NCI-H1417 treated with DMSO at 0.1 percent for 48 hours (cell line): ENCODE measurements around the gene PAN2.
"Not testable (repeated sequence)": the region's sequence is repeated elsewhere in the genome, so short reads cannot be mapped to it uniquely, and the experiment has no call there.

Experiments
- DNase-seq: peaks from one replicate; lab custom pipeline; 2025; lab: John Stamatoyannopoulos, UW

PAN2 gene, protein sequence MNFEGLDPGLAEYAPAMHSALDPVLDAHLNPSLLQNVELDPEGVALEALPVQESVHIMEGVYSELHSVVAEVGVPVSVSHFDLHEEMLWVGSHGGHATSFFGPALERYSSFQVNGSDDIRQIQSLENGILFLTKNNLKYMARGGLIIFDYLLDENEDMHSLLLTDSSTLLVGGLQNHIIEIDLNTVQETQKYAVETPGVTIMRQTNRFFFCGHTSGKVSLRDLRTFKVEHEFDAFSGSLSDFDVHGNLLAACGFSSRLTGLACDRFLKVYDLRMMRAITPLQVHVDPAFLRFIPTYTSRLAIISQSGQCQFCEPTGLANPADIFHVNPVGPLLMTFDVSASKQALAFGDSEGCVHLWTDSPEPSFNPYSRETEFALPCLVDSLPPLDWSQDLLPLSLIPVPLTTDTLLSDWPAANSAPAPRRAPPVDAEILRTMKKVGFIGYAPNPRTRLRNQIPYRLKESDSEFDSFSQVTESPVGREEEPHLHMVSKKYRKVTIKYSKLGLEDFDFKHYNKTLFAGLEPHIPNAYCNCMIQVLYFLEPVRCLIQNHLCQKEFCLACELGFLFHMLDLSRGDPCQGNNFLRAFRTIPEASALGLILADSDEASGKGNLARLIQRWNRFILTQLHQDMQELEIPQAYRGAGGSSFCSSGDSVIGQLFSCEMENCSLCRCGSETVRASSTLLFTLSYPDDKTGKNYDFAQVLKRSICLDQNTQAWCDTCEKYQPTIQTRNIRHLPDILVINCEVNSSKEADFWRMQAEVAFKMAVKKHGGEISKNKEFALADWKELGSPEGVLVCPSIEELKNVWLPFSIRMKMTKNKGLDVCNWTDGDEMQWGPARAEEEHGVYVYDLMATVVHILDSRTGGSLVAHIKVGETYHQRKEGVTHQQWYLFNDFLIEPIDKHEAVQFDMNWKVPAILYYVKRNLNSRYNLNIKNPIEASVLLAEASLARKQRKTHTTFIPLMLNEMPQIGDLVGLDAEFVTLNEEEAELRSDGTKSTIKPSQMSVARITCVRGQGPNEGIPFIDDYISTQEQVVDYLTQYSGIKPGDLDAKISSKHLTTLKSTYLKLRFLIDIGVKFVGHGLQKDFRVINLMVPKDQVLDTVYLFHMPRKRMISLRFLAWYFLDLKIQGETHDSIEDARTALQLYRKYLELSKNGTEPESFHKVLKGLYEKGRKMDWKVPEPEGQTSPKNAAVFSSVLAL

DNA sequence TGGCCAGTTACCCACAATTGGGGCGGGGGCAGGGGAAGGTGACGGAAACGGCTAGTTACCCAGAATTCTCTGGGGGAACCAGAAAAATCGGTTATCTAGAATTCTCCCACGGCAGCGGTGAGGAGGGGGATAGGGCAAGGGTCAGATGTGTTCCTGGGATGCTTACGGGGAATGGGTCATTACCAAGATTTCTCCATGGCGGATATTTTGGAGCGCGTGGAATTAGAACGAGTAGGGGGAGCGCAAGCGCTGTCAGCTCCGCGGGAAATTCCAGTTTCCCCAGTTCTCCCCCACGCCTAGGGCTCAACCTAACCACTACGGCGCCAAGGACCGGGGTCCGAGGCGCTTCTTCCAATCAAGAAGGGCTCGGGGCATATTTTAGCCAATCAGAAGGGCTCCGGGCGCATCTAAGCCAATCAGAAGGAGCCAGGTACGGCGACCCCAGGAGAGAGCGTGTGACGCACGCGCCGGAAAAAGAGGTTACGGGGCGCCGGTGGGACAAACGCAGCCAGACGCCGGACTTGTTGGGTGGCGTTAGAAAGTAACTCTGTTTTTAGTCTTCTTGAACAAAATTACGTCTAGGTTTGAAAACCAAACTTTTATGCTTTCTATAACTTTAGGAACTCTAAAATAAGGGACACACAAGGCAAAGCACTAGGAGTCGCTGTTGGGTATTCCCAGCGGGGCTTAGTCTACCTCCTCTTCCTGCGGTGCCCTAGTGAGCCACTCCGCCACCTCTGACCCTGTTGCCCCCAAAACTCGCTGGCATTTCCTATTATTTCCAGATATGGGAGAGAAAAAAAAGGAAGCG is at the start of gene PAN2:
Gene PAN2, minus strand, starts transcription at position 322 of the 811 bp plus-strand sequence. CDS start 906 bp downstream, outside the sequence.
- peak; percentile 92 for DNase-seq

DNA sequence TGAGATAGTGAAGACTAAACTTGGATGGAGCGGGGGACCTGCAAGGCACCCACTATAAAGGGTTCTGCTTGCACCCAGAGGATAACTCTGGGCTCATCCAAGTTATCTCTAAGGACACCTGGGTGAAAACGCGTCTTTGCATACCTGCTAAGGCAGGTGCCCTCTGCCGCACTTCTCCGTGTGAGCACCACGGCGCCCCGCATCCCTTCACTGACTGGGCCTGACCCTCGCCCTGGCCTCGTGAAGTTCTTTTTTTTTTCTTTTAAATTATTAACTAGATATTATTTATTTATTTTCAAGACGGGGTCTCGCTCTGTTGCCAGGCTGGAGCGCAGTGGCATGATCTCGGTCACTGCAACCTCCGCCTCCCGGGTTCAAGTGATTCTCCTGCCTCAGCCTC is 48.8 kb upstream of the PAN2 start:
- DNase-seq, result no peak

DNA sequence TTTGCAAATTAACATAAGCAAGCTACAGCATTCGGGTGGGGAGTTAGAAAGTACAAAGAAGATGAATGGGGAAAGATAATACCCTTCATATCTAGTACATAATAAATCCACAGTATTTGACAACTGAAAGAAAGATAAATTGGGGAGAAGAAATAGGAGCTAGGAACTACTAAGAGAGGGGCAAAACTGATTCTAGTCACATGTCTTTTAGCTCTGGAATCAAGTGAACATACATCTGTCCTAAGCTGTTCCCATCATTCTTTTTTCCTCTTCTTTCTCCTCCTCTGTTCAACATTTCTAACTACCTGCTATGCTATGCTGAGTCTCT is 44.2 kb upstream of the PAN2 start:
- no peak for DNase-seq

DNA sequence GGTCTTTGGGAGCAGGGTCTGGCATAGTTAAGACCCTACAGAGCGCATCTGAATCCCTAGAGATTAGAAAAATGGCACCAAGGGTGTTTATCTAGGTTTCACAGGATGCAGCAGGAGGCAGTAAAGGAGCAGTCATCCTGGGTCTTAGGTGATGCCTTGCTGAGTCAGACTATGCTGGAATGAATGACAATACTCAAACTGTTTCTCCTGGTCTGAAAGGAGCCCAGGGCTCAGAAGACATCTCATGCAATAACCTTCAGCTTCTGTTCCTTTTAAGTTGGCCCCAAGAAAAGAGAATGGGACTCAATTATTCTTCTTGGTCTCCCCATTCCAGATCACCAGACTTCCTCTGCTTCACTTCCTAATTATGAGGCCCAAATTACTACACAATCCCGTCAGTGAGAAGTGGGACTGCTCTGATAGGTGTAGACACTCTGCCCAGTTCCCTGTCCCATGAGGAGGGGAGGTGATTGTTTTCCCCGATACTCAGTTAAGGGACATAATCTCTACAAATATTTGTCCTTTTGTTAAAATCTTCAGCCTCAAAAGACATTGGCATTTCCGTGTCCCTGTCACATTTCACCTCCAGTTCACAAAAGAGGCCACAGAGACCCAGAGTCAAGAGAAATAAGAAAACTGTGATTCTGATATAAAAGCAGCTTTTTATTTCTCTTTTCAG is 43.6 kb upstream of the PAN2 start:
- no peak for DNase-seq

DNA sequence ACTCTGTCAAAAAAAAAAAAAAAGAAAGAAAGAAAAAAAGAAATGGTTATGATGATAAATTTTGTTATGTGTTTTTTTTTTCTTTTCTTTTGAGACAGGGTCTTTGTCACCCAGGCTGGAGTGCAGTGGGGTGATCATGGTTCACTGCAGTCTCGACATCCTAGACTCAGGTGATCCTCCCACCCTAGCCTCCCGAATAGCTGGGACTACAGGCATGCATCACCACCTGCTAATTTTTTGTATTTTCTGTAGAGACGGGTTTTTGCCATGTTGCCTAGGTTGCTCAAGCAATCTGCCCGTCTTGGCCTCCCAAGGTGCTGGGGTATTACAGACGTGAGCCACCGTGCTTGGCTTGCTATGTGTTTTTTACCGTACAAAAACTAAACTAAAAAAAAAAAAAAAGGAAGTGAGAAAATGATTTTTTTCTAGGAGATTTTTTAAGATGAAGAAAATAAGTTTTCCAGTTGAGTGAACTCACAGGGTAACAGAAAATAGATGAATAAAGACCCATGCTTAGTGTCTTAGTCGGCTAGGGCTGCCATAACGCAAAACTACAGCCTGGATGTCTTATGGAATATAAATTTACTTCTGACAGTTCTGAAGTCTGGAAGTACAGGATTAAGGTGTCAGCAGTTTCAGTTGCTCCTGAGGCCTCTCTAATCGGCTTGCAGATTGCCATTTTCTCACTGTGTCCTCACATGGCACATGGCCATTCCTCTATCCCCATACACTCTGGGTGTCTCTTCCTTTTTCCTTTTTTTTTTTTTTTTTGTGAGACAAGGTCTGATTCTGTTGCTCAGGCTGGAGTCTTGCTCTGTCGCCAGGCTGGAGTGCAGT is 42.0 kb upstream of the PAN2 start:
- no peak for DNase-seq

DNA sequence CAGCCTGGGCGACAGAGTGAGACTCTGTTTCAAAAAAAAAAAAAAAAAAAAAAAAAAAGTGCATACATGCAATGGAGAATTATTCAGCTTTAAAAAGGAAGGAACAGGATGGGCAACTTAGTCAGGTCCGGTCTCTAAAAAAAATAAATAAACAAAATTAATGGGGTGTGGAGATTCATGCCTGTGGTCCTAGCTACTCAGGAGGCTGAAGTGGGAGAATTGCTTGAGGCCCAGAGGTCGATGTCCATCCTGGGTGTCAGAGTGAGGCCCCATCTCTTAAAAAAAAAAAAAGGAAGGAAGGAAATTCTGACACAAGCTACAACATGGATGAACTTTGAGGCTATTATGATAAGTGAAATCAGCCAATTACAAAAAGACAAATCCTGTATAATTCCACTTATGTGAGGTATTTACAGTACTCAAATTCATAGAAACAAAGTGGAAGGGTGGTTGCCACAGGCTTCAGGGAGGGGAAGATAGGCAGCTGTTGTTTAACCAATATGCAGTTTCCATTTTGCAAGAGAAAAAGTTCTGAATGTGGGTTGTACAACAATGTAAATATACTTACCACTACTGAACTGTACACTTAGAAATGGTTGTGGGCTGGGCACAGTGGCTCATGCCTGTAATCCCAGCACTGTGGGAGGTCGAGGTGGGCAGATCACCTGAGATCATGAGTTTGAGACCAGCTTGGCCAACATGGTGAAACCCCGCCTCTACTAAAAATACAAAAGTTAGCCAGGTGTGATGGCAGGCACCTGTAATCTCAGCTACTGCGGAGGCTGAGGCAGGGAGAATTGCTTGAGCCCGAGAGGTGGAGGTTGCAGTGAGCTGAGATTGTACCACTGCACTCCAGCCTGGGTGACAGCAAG is 41.2 kb upstream of the PAN2 start:
- DNase-seq, result no peak

DNA sequence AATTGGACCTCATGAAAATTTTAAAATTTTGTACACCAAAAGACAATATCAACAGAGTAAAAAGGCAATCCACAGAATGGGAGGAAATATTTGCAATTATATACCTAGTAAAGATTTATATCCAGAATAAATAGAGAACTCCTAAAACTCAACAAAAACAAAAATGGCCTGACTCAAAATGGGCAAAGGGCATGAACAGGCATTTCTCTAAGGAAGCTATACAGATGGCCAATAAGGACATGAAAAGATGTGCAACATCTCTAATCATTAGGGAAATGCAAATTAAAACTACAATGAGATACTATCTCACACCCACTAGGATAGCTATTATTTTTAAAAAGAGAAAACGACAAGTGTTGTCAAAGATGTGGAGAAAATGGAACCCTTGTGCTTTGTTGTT is 39.7 kb upstream of the PAN2 start:
- no peak for DNase-seq

DNA sequence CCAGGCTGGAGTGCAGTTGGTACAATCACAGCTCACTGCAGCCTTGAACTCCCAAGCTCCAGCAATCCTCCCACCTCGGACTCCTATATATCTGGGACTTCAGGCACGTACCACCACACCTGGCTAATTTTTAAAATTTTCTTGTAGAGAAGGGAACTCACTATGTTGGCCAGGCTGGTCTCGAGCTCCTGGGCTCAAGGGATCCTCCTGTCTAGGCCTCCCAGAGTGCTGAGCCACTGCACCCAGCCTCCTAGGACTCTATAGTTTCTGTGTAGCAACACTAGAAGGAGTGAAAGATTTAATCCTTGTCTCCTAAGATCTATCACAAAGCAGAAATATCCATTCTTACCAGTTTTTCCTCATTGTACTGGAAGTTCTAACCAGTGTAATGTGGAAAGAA is 33.1 kb upstream of the PAN2 start:
- no peak for DNase-seq

DNA sequence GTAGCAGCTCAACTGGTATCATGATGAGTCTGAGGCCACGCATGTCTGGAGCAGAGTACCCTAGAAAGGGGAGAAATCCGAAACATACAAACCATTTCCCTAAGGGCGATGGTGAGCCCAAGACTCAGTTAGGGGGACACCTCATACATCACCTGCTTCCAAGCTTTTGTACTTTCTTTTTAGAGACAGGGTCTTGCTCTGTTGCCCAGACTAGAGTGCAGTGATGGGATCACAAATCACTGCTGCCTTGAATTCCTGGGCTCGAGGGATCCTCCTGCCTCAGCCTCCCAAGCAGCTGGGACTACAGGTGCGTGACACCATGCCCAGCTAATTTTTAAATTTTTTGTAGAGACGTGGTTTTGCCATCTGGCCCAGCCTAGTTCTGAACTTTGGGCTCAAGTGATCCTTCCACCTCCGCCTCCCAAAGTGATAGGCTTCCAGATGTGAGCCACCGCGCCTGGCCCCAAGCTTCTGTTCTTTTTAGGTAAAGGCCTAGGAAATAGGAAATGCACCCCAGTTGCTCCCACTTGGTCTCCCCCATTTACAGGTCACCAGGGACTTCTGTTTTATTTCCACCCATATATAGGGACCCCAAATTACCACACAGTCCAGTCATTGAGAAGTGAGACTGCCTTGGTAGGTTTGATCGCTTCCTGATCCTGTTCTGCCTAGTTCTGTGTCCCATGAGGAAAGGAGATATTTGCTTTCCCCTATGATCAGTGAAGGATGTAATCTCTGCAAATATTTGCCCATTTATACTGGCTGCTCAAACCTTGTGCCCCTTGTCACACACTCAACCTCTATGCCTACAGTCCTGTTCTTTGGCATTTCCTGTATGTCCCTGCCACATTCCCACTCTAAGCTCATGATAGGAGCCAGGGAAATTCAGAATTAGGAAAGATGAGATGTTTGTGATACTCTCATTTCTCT is 28.6 kb upstream of the PAN2 start, which contains the start of gene APOF:
Gene APOF, minus strand, starts transcription at position 728 of the 930 bp plus-strand sequence. Its CDS starts 112 bp downstream, at position 616.
- no peak for DNase-seq

DNA sequence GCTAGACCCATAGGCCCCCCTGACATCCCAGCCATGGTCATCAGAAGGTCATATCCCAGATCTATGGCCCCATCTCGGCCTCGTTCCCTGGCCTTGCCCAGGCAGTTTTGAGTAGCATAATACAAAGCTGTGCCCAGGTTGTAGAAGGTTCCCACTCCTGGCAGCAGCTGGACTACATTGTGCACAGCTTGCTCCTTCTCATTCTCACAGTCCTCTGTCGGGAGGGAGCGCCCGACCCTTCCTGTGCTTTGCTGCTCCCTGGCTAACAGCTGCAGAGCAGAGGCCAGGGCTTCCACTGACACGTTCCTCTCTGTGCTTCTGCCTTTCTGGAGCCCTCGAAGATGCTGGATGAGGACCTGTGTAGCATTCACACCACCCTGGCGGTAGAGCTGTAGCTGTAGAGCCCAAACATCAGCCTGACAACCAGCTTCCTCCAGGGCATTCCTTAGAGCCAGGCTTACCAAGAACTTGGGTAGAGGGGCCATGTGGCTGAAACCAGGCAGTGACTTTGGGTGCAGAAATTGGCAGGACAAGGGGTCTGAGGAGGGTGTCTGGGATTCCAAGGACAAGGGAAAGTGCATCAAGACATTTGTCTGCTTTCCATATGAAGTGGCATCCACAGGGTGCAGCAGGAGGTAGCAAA is 27.8 kb upstream of the PAN2 start:
- no peak for DNase-seq

DNA sequence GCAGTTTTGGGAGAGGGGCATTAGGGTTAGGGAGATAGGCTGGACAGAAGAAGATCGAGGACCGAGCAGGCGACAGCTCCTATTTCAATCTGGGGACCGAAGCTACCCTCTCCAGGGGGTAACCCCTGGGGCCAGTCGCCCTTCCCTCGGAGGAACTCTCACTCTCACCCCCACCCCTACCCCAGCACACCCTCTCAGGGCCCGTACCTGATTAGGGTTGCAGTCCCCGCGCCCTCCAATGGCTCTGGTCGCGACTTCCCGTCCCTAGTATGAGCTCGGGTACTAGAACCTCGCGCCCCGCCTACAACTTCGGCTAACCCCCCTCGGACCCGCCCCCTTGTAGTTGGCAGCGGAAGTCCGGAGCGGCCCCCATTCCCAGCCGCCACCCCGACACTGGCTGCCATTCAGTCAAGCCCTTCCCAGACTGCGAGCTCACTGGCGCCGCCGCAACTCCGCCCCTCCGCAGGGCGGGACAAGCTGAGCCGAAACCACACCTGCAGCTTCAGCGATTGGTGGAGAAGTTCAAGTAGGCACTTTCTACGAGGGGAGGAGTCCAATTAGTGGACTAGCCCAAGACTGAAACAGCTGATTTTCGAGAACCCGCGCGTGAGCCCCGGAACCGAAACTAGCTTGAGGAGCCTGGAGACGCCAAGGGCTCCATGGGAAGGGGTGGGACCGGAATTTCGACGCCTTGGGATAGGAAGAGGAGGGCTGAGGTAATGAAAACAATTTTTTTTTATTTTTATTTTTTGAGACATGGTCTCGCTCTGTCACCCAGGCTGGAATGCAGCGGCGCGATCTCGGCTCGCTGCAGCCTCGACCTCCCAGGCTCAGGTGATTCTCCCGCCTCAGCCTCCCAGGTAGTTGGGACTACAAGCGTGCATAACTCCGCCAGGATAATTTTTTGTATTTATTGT is 26.3 kb upstream of the PAN2 start, which contains the start of gene STAT2:
Gene STAT2, minus strand, starts transcription at position 257 of the 917 bp plus-strand sequence. CDS start 3,536 bp downstream, outside the sequence.
- DNase-seq, result peak; percentile 99

DNA sequence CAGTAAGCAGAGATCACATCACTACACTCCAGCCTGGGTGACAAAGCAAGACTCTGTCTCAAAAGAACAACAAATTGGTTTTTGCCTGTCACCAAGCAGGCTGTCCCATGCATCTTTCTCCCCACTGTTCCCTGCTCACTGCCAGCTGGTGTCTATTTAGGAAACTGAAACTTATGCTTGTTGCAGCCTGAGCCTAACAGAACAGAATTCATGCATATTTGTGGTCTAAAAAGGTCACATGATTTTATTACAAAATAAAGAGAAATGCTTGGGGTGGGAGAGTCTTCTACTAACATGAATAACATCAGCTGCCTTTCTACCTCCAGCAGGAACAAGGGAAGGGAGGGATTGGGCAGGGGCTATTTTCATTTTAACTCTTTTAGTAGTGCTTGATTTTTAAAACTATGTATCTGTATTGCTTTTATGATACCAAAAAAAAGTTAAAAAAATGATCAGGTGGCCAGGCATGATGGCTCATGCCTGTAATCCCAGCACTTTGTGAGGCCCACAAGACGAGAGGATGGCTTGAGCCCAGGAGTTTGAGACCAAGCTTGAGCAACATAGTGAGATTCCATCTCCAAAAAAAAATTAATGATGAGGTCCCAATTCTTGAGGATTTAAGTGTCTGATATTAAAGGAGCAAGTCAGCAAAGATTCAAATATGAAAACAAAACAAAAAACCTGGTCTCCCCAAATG is 25.2 kb upstream of the PAN2 start:
- DNase-seq, result no peak

DNA sequence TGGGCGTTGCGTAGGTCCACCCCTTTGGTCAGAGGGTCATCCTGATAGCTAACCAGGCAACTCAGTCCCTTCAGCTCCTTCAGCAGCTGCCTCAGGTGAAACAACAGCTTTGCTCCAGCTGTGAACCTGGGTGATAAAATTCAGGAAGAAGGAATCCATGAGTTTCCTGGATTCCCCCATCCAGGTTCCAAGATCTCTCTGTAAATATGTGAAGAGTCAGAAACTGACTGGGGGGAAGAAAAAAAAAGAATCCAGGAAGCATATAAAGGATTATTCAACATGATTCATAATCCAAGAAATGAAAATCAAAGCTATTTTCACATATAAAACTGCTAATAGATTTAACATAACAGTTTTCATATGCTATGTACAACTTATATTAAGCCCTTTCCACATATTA is 17.5 kb upstream of the PAN2 start:
- no peak for DNase-seq

DNA sequence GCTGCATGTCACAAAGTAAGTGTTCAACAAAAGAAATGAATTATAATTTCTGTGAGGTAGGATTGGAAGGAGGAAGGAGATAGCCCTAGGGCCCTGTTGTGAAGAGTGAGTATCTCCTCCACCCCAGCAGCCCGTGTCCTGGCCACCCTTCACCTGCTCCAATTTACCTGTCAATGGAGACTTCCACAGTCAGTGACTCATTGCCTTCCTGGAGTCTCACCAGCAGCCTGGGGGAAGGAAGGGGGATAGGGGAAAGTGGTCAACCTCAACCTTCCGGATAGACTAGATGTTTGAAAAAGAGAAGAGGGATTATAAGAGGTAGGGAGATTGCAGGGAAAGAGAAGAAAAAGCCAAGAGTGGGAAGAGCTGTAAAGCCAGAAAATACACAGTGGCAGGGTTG is 16.9 kb upstream of the PAN2 start:
- no peak for DNase-seq

DNA sequence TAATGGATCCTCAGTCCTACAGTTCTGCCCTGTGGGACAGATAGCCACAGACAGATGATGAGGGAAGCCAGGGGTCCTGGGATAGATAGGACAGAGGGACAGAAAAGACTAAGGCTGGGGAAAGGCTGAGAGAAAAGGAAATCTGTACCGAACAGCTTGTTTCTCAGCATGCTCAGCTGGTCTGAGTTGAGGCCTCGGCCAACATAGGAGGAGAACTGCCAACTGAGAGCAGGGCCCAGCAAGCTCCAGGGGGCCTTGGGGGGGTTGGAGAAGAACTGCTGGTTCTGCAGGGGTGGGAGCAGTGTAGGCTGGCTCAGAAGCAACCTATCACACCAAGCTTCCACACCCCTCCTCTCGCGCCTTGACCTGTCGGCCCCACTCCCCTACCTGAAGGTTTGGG is 15.0 kb upstream of the PAN2 start:
- DNase-seq, result no peak

DNA sequence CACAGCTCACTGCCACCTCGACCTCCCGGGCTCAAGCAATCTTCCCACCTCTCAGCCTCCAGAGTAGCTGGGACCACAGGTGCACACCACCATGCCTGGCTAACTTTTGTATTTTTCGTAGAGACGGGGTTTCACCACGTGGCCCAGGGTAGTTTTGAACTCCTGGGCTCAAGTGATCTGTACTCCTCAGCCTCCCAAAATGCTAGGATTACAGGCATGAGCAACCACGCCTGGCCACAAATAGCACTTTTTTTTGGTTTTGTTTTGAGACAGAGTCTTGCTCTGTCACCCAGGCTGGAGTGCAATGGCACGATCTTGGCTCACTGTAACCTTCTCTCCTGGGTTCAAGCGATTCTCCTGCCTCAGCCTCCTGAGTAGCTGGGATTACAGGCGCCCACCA is 13.5 kb upstream of the PAN2 start:
- not testable (repeated sequence) for DNase-seq
